H1 (cell line): ENCODE results near the gene FOXO6. TPM values are rescaled to one million over a fixed set of nuclear protein-coding genes. Genes with fewer than 3 reads are reported as not detected.

ENCODE experiments used
- CTCF ChIA-PET: fragments of 300-600 bp; sonication (Branson Sonifier 250); formaldehyde crosslinking; loops from one replicate; lab custom pipeline; 2021; ENCODE audit not compliant: partially characterized antibody; lab: Charles Lee
- POLR2A ChIA-PET: fragments of 300-600 bp; sonication (Branson Sonifier 250); formaldehyde crosslinking; loops from one replicate; lab custom pipeline; 2021; ENCODE audit warnings: inconsistent platforms; ENCODE audit not compliant: partially characterized antibody; lab: Charles Lee
- DNase-seq, 2 experiments: peaks; one replicate each; pipeline versions ENCODE4 v3.0.0 to v3.0.0-alpha.2; 2010 to 2022; ENCODE audit warnings: low spot score in 2 of 2, low read depth in 1 of 2, mixed read lengths in 1 of 2
- FAIRE-seq: peaks from 2 replicates; lab custom pipeline; 2011; peaks lifted over from hg19 to GRCh38; lab: Jason Lieb, UNC
- H2AFZ ChIP-seq: 2 replicates; pipeline ENCODE4 v1.8.1; 2012; ENCODE audit warnings: low read length, inconsistent platforms
- H2AK5ac ChIP-seq: 2 replicates; pipeline ENCODE4 v1.6.1; 2013; ENCODE audit warnings: low read depth, low read length
- H2BK120ac ChIP-seq: replicated peaks from 2 replicates; pipeline ENCODE3; 2013; ENCODE audit warnings: low read depth, low read length, inconsistent platforms
- H2BK12ac ChIP-seq: 2 replicates; pipeline ENCODE4 v1.6.1; 2013; ENCODE audit warnings: low read depth, low read length
- H2BK15ac ChIP-seq: 2 replicates; pipeline ENCODE4 v1.6.1; 2013; ENCODE audit warnings: low read length
- H2BK20ac ChIP-seq: 2 replicates; pipeline ENCODE4 v1.6.1; 2013; ENCODE audit warnings: low read length
- H2BK5ac ChIP-seq: 2 replicates; pipeline ENCODE4 v1.6.1; 2013; ENCODE audit warnings: low read depth, low read length
- H3K14ac ChIP-seq: 2 replicates; pipeline ENCODE4 v1.6.1; 2013; ENCODE audit warnings: inconsistent platforms; ENCODE audit not compliant: insufficient read length
- H3K18ac ChIP-seq: 2 replicates; pipeline ENCODE4 v1.6.1; 2013; ENCODE audit warnings: low read length; ENCODE audit errors: extremely low read depth
- H3K23ac ChIP-seq: 2 replicates; pipeline ENCODE4 v1.6.1; 2013; ENCODE audit warnings: inconsistent platforms; ENCODE audit not compliant: insufficient read length
- H3K23me2 ChIP-seq: 2 replicates; pipeline ENCODE4 v1.6.1; 2013; ENCODE audit warnings: low read depth, low read length
- H3K27ac ChIP-seq: 2 replicates; pipeline ENCODE4 v1.6.1; 2011; ENCODE audit warnings: low read depth, low read length, inconsistent platforms
- H3K27me3 ChIP-seq, 4 experiments: replicated peaks in 1 of 4; 1 replicate in 1 of 4; 2 replicates in 3 of 4; pipeline versions ENCODE4 v1.6.1 to v1.8.1; 2011 to 2013; ENCODE audit warnings: low read length in 3 of 4, mild to moderate bottlenecking in 3 of 4, inconsistent platforms in 2 of 4, mixed read lengths in 2 of 4, moderate library complexity in 1 of 4; ENCODE audit not compliant: control insufficient read depth in 3 of 4, insufficient read depth in 3 of 4; ENCODE audit errors: extremely low read depth in 1 of 4
- H3K36me3 ChIP-seq, 4 experiments: 2 replicates each; pipeline versions ENCODE4 v1.6.1 to v1.8.1; 2011 to 2013; ENCODE audit warnings: mild to moderate bottlenecking in 4 of 4, low read length in 3 of 4, moderate library complexity in 2 of 4, control low read depth in 1 of 4, inconsistent platforms in 1 of 4; ENCODE audit not compliant: insufficient read depth in 4 of 4, control insufficient read depth in 2 of 4
- H3K4ac ChIP-seq: replicated peaks from 2 replicates; pipeline ENCODE3; 2013; ENCODE audit warnings: low read length, low read depth, mixed read lengths, inconsistent platforms; ENCODE audit not compliant: insufficient read length
- H3K4me1 ChIP-seq, 4 experiments: replicated peaks in 1 of 4; 1 replicate in 1 of 4; 2 replicates in 3 of 4; pipeline versions ENCODE4 v1.6.1 to v1.8.1; 2011 to 2013; ENCODE audit warnings: low read length in 3 of 4, inconsistent platforms in 2 of 4, mixed read lengths in 1 of 4; ENCODE audit not compliant: insufficient read depth in 4 of 4, control insufficient read depth in 3 of 4
- H3K4me2 ChIP-seq, 2 experiments: 2 replicates each; pipeline versions ENCODE4 v1.6.1 to v1.8.1; 2011 to 2013; ENCODE audit warnings: low read depth in 2 of 2, low read length in 2 of 2, control low read depth in 1 of 2, inconsistent platforms in 1 of 2, mild to moderate bottlenecking in 1 of 2; ENCODE audit not compliant: insufficient read depth in 1 of 2
- H3K4me3 ChIP-seq, 4 experiments: fragments of 200-600, 300-600 bp in 1 of 4; sonication (generic), shearing (Covaris generic), sonication (Bioruptor Twin) in 1 of 4; 2 replicates each; pipeline versions ENCODE4 v1.5.1 to v1.8.1; 2011 to 2016; ENCODE audit warnings: low read length in 4 of 4, low read depth in 3 of 4, control low read depth in 2 of 4, inconsistent platforms in 2 of 4, mild to moderate bottlenecking in 2 of 4, mixed read lengths in 1 of 4, moderate library complexity in 1 of 4; ENCODE audit not compliant: insufficient read depth in 2 of 4; ENCODE audit errors: extremely low read depth in 1 of 4
- H3K56ac ChIP-seq: replicated peaks from 2 replicates; pipeline ENCODE3; 2013; ENCODE audit warnings: low read depth, mild to moderate bottlenecking, mixed read lengths, low read length, inconsistent platforms; ENCODE audit not compliant: insufficient read length
- H3K79me1 ChIP-seq: 2 replicates; pipeline ENCODE4 v1.6.1; 2013; ENCODE audit warnings: low read depth, low read length, control low read depth
- H3K79me2 ChIP-seq, 2 experiments: 2 replicates each; pipeline versions ENCODE4 v1.6.1 to v1.8.1; 2012 to 2013; ENCODE audit warnings: low read length in 2 of 2, mild to moderate bottlenecking in 2 of 2, inconsistent platforms in 1 of 2; ENCODE audit not compliant: insufficient read depth in 2 of 2, control insufficient read depth in 1 of 2
- H3K9ac ChIP-seq, 4 experiments: replicated peaks in 1 of 4; 1 replicate in 1 of 4; 2 replicates in 3 of 4; pipeline versions ENCODE4 v1.6.1 to v1.8.1; 2011 to 2013; ENCODE audit warnings: low read depth in 3 of 4, low read length in 3 of 4, control low read depth in 2 of 4, mild to moderate bottlenecking in 2 of 4, moderate library complexity in 2 of 4, inconsistent platforms in 1 of 4; ENCODE audit errors: extremely low read depth in 1 of 4
- H3K9me3 ChIP-seq, 2 experiments: 2 replicates each; pipeline versions ENCODE4 v1.6.1 to v1.8.1; 2012 to 2013; ENCODE audit warnings: mild to moderate bottlenecking in 2 of 2, moderate library complexity in 2 of 2, control low read depth in 1 of 2, inconsistent platforms in 1 of 2, low read depth in 1 of 2, low read length in 1 of 2, mixed read lengths in 1 of 2; ENCODE audit not compliant: insufficient read depth in 2 of 2
- H4K20me1 ChIP-seq, 2 experiments: replicated peaks in 1 of 2; 2 replicates each; pipeline versions ENCODE3 to v1.8.1; 2011 to 2013; ENCODE audit warnings: inconsistent platforms in 2 of 2, low read length in 2 of 2, mild to moderate bottlenecking in 1 of 2; ENCODE audit not compliant: insufficient read depth in 2 of 2, control insufficient read depth in 1 of 2
- H4K5ac ChIP-seq: 2 replicates; pipeline ENCODE4 v1.6.1; 2013; ENCODE audit warnings: low read length, low read depth, mixed read lengths, inconsistent platforms; ENCODE audit not compliant: insufficient read length
- H4K8ac ChIP-seq: 2 replicates; pipeline ENCODE4 v1.8.0; 2013; ENCODE audit warnings: mild to moderate bottlenecking, moderate library complexity, low read length, inconsistent platforms; ENCODE audit not compliant: insufficient read depth; ENCODE audit errors: extremely low read depth
- H4K91ac ChIP-seq: replicated peaks from 2 replicates; pipeline ENCODE3; 2013; ENCODE audit warnings: low read length, mixed read lengths, inconsistent platforms; ENCODE audit not compliant: insufficient read length
- EZH2 ChIP-seq: fragments of 200-600 bp; sonication (generic); IDR thresholded peaks from 2 replicates; pipeline ENCODE4 v1.7.1; 2012; ENCODE audit warnings: low read depth, mild to moderate bottlenecking, moderate library complexity, low read length, inconsistent platforms; ENCODE audit not compliant: severe bottlenecking
- JUND ChIP-seq: IDR thresholded peaks from 2 replicates; pipeline ENCODE4 v1.6.1; 2011; ENCODE audit warnings: mild to moderate bottlenecking, improper control_type of control experiment, low read length
- WGBS, 2 experiments: shearing (Covaris generic) in 1 of 2; methylation state at CpG; one replicate each; pipeline versions ENCODE4 v1.1.6 to v1.1.7; 2013 to 2015; ENCODE audit warnings: low lambda C conversion rate in 2 of 2, mixed read lengths in 2 of 2, inconsistent platforms in 1 of 2, low coverage in 1 of 2, missing lambda C conversion rate in 1 of 2; ENCODE audit not compliant: insufficient replicate concordance in 2 of 2, insufficient coverage in 1 of 2, insufficient read length in 1 of 2; ENCODE audit errors: extremely low coverage in 1 of 2, missing lambda C conversion rate in 1 of 2; 5-methylcytosine and 5-hydroxymethylcytosine counted together
- polyA plus RNA-seq, 7 experiments: library from polyadenylated mRNA; depleted of rRNA in 3 of 7; stranded (reverse) in 5 of 7; unstranded in 2 of 7; fragments of >200 nt in 5 of 7; fragments of 200-250 nt in 2 of 7; gene quantifications; 1 replicate in 5 of 7; 2 replicates in 1 of 7; 4 replicates in 1 of 7; pipeline versions ENCODE4 v1.2.1 to v1.2.3, GENCODE V29; 2011 to 2013; ENCODE audit warnings: missing spikeins in 2 of 7, mixed read lengths in 2 of 7
- total RNA-seq: library from RNA; stranded (reverse); fragmentation: NEBNext Ultra II Directional; extraction: Animal tissue kit (Norgen Biotek cat#: 25700); gene quantifications from 2 replicates; pipeline ENCODE4 v1.2.1, GENCODE V29; 2021

Gene FOXO6
- total and polyA plus RNA-seq, 2 of the 8 experiments (the other 6 are each of a cell fraction or from before 2014, with no cell fraction given), result 0.59 to 3.0 TPM

DNA sequence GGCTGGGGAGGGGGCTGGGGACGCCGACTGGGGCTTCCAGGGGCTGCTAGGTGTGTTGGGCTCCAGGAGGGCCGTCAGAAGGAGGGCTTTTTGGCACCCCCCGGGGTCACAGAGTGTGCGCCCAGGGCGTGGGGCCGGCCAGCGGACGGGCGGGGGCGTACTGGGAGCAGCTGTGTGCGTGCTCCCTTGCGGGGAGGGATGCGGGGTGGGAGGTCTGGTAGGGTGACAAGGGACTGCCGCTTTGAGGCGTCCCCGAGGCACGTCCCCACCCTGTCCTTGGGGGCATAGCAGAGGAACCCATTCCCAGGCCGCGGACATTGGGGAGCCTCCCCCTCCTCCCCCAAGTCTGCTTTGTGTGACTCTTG lies 1.1 kb downstream of the FOXO6 start:
- Histone ChIP-seq H3K4me3 (peak overlapping the region; percentile 40 to 67 (median 44)), H3K4me2 (peak overlapping the region; percentile 85 to 96), H3K27me3 (peaks cover 21 to 42% (median 40%) of the 10 kb centered on the region in 4 experiments), H2BK5ac (no peak overlapping the region), H4K8ac (no peak overlapping the region), H4K20me1 (peaks cover 5 to 11% of the 10 kb centered on the region in 2 experiments), H3K27ac (no peak overlapping the region), H3K9ac (no peak overlapping the region), H2BK20ac (0 out of 2 replicates have a peak overlapping the region, but pooled peaks have one; percentile 21), H2BK15ac (no peak overlapping the region), H3K4me1 (peaks cover 7 to 59% (median 45%) of the 10 kb centered on the region in 4 experiments), H3K36me3 (no peaks in the 10 kb centered on the region), H2AFZ (no peak overlapping the region), H3K23me2 (peaks cover 25% of the 10 kb centered on the region), H3K79me1 (no peaks in the 10 kb centered on the region), H3K18ac (no peak overlapping the region), H2BK12ac (no peak overlapping the region), H2BK120ac (no peak overlapping the region), H2AK5ac (no peak overlapping the region), H3K14ac (no peak overlapping the region), H3K9me3 (no peaks in the 10 kb centered on the region), H4K91ac (no peak overlapping the region), H3K23ac (no peak overlapping the region), H3K4ac (no peak overlapping the region), H3K56ac (no peak overlapping the region), H4K5ac (no peak overlapping the region), H3K79me2 (no peaks in the 10 kb centered on the region)
- FAIRE-seq, result no peak
- no peak for DNase-seq
- WGBS, 2 experiments, result 3% methylated on average over 12 of the region's 20 CpGs; no CpG with 5 or more reads in 1 of the 2 experiments
- CTCF ChIA-PET, result interaction anchor here (0.9 to 11.6 kb wide), 16 partner anchors 8 to 78 kb away, joined by 3 to 173 read pairs (median 4); no protein-coding TSS in a partner anchor
- TF ChIP-seq JUND (no peak), EZH2 (peak; percentile 50)
- POLR2A ChIA-PET, result interaction anchor here (0.7 to 2.5 kb wide), 10 partner anchors 8 to 54 kb away, joined by 3 to 6 read pairs (median 3); no protein-coding TSS in a partner anchor
